ENCODE data around the gene CNGB1.
"Not testable (repeated sequence)": the region's sequence is repeated elsewhere in the genome, so short reads cannot be mapped to it uniquely, and the experiment has no call there.

Gene CNGB1

GRCh38 chr16:57876210-57876609, 94.7 kb downstream of the CNGB1 start:
- TF ChIP-seq, protein P1, sequence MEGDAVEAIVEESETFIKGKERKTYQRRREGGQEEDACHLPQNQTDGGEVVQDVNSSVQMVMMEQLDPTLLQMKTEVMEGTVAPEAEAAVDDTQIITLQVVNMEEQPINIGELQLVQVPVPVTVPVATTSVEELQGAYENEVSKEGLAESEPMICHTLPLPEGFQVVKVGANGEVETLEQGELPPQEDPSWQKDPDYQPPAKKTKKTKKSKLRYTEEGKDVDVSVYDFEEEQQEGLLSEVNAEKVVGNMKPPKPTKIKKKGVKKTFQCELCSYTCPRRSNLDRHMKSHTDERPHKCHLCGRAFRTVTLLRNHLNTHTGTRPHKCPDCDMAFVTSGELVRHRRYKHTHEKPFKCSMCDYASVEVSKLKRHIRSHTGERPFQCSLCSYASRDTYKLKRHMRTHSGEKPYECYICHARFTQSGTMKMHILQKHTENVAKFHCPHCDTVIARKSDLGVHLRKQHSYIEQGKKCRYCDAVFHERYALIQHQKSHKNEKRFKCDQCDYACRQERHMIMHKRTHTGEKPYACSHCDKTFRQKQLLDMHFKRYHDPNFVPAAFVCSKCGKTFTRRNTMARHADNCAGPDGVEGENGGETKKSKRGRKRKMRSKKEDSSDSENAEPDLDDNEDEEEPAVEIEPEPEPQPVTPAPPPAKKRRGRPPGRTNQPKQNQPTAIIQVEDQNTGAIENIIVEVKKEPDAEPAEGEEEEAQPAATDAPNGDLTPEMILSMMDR (conservative IDR thresholded peaks at IDR 0.05; ENCODE audit: low read depth, low read length), result no peak
- H3K4me3 ChIP-seq (ENCODE audit: low read length), result no peak overlapping the region
- DNase-seq (ENCODE audit: low read depth), result no peak

GRCh38 chr16:57875347-57875746, 95.6 kb downstream of the CNGB1 start:
- DNase-seq (ENCODE audit: low read depth), result no peak
- TF ChIP-seq, protein P1 (conservative IDR thresholded peaks at IDR 0.05; ENCODE audit: low read depth, low read length), result no peak
- H3K4me3 ChIP-seq (ENCODE audit: low read length), result no peak overlapping the region

DNA sequence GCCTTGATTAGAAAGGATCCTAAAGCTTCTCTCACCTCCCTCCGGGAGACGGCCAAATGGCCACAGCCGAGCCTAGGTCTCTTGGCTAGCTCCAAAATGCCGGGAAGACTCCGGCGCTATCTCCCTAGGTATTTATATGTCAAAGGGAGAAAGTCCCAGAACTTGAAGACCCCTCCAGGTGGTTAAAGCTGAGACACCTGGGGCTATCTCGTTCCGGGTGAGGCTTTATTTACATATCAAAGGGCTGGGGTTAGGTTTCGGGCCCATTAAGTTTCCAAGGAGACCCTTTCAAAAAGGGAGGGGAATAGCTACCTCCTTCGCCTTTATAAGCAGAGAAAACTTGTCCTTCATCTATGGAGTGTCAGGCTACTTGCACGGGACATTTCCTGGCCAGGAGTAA, 97.7 kb downstream of the CNGB1 start:
- no peak for DNase-seq (ENCODE audit: low read depth)
- TF ChIP-seq, protein P1 (conservative IDR thresholded peaks at IDR 0.05; ENCODE audit: low read depth, low read length), result no peak
- no peak overlapping the region for H3K4me3 ChIP-seq (ENCODE audit: low read length)

DNA sequence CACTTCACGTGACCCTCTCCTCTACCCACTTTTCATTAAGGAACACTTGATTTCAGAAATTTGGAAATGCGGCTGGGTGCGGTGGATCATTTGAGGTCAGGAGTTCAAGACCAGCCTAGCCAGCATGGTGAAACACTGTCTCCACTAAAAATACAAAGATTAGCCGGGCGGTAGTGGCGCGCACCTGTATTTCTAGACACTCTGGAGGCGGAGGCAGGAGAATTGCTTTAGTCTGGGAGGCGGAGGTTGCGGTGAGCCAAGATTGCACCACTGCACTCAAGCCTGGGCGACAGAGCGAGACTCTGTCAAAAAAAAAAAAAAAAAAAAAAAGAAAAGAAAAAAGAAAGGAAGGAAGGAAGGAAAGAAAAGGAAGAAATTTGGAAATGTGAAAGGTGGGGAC, 98.2 kb downstream of the CNGB1 start:
- H3K4me3 ChIP-seq (ENCODE audit: low read length); DNase-seq (ENCODE audit: low read depth): not testable (repeated sequence)

DNA sequence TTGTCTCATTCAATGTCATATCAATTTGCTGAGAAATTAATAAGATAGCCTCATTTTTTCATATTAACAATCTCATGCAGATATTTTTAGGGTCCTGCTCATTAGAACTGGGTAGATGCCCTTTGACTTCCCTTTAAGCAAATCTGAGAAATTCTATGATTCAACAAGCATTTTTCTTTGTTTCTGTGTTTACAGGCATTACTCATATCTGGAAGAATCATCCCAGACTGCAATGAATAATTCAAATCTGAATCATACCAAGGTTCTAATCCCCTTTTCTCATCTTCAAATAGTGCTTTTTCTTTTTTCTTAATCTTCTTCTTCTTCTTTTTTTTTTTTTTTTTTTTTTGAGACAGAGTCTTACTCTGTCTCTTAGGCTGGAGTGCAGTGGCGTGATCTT, 99.5 kb downstream of the CNGB1 start:
- TF ChIP-seq, protein P1 (conservative IDR thresholded peaks at IDR 0.05; ENCODE audit: low read depth, low read length), result no peak
- DNase-seq (ENCODE audit: low read depth), result no peak
- no peak overlapping the region for H3K4me3 ChIP-seq (ENCODE audit: low read length)

DNA sequence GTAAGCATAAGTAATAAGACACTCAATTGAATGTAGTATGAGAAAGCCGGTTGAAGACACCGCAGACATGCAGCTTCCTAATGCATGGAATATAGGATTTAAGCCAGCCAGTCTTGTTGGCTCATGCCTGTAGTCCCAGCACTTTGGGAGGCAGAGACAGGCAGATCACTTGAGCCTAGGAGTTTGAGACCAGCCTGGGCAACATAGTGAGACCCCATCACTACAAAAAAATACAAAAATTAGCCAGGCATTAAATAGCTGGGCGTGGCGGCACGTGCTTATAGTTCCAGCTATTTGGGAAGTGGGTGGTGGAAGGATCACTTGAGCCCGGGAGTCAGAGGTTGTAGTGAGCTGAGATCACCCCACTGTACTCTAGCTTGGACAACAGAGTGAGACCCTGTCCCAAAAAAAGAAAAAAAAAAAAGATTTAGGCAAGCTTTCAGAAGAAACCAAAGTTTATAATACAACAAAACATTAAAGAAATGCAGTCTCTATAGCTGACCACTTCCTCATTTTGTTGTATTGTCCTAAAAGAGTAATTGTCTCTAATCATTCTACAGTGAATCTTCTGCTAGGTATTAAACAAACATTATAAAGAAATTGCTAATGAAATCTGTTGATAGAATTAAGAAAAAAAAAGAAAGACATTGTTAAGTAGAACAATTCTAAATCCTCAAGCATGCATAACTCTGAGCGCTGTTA, 100.0 kb downstream of the CNGB1 start:
- TF ChIP-seq, protein P1 (conservative IDR thresholded peaks at IDR 0.05; ENCODE audit: low read depth, low read length), result no peak
- no peak for DNase-seq (ENCODE audit: low read depth)
- H3K4me3 ChIP-seq (ENCODE audit: low read length), result no peak overlapping the region

- H3K4me3 ChIP-seq (ENCODE audit: low read length), result no peak overlapping the region
- no peak for DNase-seq (ENCODE audit: low read depth)
- TF ChIP-seq, protein P1 (conservative IDR thresholded peaks at IDR 0.05; ENCODE audit: low read depth, low read length), result no peak
Observed at GRCh38 chr16:57868913-57869520, 101.9 kb downstream of the CNGB1 start.

All from retinal pigment epithelial cell (primary cell).